Fibroblast of gingiva (primary cell): Measurements from ENCODE around the gene CCDC7.
"Not testable (repeated sequence)": the region's sequence is repeated elsewhere in the genome, so short reads cannot be mapped to it uniquely, and the experiment has no call there.

Experiments used
- DNase-seq: peaks from one replicate; pipeline ENCODE4 v3.0.0-alpha.2; 2011; ENCODE audit warnings: low read depth

CCDC7 gene

GRCh38 chr10:32887481-32887880 lies 441.5 kb downstream of the CCDC7 start:
- no peak for DNase-seq

GRCh38 chr10:32888161-32888927 lies 442.4 kb downstream of the CCDC7 start:
- DNase-seq, result no peak

GRCh38 chr10:32889631-32890212 lies 443.8 kb downstream of the CCDC7 start:
- no peak for DNase-seq

- DNase-seq, result no peak
These were observed 444.5 kb downstream of the CCDC7 start for GRCh38 chr10:32890444-32890843.

- no peak for DNase-seq
These were observed 445.3 kb downstream of the CCDC7 start for GRCh38 chr10:32891261-32891660.

- no peak for DNase-seq
These were observed 447.5 kb downstream of the CCDC7 start for GRCh38 chr10:32893434-32893833.

GRCh38 chr10:32893916-32894664 lies 448.1 kb downstream of the CCDC7 start:
- DNase-seq, result no peak

- not testable (repeated sequence) for DNase-seq
These were observed 449.4 kb downstream of the CCDC7 start for GRCh38 chr10:32895200-32895968.

- DNase-seq, result no peak
These were observed 455.9 kb downstream of the CCDC7 start for GRCh38 chr10:32901815-32902214.

GRCh38 chr10:32905466-32905865 lies 459.5 kb downstream of the CCDC7 start:
- DNase-seq, result no peak

GRCh38 chr10:32906595-32906994 lies 460.7 kb downstream of the CCDC7 start:
- no peak for DNase-seq

- peak; percentile 12 for DNase-seq
These were observed 463.5 kb downstream of the CCDC7 start for GRCh38 chr10:32909456-32909855.

- not testable (repeated sequence) for DNase-seq
These were observed 464.0 kb downstream of the CCDC7 start for GRCh38 chr10:32909970-32910369.

GRCh38 chr10:32911285-32912016 lies 465.5 kb downstream of the CCDC7 start:
- DNase-seq, result peak; percentile 29

GRCh38 chr10:32917817-32918216 lies 471.9 kb downstream of the CCDC7 start:
- DNase-seq, result not testable (repeated sequence)

GRCh38 chr10:32922170-32922569 lies 476.2 kb downstream of the CCDC7 start:
- no peak for DNase-seq

GRCh38 chr10:32923134-32923533 lies 477.2 kb downstream of the CCDC7 start:
- DNase-seq, result no peak

- DNase-seq, result no peak
These were observed 477.9 kb downstream of the CCDC7 start for GRCh38 chr10:32923849-32924248.
